HUDEP-2 (cell line): ENCODE data around the gene TP53I3.
"Not testable (repeated sequence)": the region's sequence is repeated elsewhere in the genome, so short reads cannot be mapped to it uniquely, and the experiment has no call there.

ENCODE experiments used
- DNase-seq, 76 experiments: peaks; one replicate each; lab custom pipeline; 2025; ENCODE audit not compliant: unreplicated experiment in 76 of 76; lab: John Stamatoyannopoulos, UW

The TP53I3 gene

GRCh38 chr2:24058564-24059271 lies 25.9 kb downstream of the TP53I3 start:
- DNase-seq: no peak

- DNase-seq: no peak
Observed at GRCh38 chr2:24055750-24056149, 28.9 kb downstream of the TP53I3 start.

- DNase-seq: no peak
Observed at GRCh38 chr2:24054366-24055010, 30.1 kb downstream of the TP53I3 start.

- no peak for DNase-seq
Observed at GRCh38 chr2:24052951-24053350, 31.7 kb downstream of the TP53I3 start.

- DNase-seq: no peak
Observed at GRCh38 chr2:24051833-24052232, 32.8 kb downstream of the TP53I3 start.

- peak in 2 of 76 experiments; percentile 2 to 5 for DNase-seq
Observed at GRCh38 chr2:24050041-24050979, 34.3 kb downstream of the TP53I3 start.

GRCh38 chr2:24049485-24050021 lies 35.1 kb downstream of the TP53I3 start, which contains the start of gene FKBP1B:
TSS of gene FKBP1B (plus strand) at chr2:24049741. CDS start at chr2:24049850, 109 bp downstream.
- peak in 29 of 76 experiments; percentile 6 to 54 (median 29) for DNase-seq

- DNase-seq: no peak
Observed at GRCh38 chr2:24048769-24049484, 35.7 kb downstream of the TP53I3 start.

GRCh38 chr2:24047703-24048033 lies 37.0 kb downstream of the TP53I3 start:
- DNase-seq: no peak

- DNase-seq: peak in 75 of 76 experiments; percentile 57 to 97 (median 93)
Observed at GRCh38 chr2:24046930-24047702, 37.5 kb downstream of the TP53I3 start, which contains the start of gene WDCP. TSS of gene WDCP (minus strand) at chr2:24047391. CDS start at chr2:24039494, 7,897 bp downstream.

GRCh38 chr2:24046599-24046929 lies 38.1 kb downstream of the TP53I3 start:
- DNase-seq: no peak

- no peak for DNase-seq
Observed at GRCh38 chr2:24045511-24046508, 38.8 kb downstream of the TP53I3 start.

GRCh38 chr2:24043133-24043532 lies 41.5 kb downstream of the TP53I3 start:
- DNase-seq: not testable (repeated sequence)

- no peak for DNase-seq
Observed at GRCh38 chr2:24040511-24040910, 44.1 kb downstream of the TP53I3 start.

GRCh38 chr2:24038786-24039499 lies 45.7 kb downstream of the TP53I3 start:
- DNase-seq: no peak
